Measurements from ENCODE around the gene IPO4.

The IPO4 gene

DNA sequence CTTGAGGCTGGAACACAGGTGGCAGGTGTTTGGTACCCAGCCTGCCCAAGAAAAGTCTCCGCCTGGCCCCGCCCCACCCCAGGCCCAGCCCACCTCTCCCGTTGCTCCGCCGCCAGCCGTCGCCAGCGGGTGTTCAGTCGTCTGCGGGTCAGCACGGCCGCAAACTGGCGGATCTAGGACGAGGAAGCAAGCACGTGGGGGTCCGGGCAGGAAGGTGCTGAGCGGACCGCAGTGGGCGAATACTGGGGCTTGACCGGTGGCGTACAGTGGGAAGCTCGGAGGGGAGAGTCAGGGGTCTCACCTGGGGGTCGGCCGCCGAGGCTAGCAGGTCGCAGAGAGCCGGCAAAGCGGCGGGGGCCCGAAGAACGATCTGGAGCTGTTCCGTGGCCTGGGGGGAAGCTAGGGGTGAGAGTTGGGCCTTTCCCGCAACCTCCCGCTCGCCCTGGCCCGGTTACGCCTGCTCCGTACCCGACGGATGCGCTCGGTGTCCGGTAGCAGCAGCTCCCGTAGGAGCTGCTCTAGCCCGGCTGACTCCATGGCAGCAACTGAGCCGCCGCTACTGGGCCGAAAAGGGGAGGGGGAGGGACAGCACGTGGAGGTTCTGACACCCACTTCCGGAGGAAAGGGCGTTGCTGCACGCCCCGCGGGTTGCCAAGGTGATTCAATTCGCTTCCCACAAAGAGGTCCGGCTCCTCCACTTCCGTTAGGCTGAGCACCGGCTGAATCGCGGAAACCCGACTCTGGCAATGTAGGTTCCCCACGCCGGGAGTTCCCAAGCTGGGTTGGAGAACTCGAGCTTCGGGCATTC, at the start of gene IPO4:
IPO4 (minus strand) TSS at position 566 of the 808 bp plus-strand sequence; CDS start at position 537, 29 bp downstream.
- in situ Hi-C loops (cut with HindIII; ENCODE audit: low pct_ligation_motif_present, low sequenced_read_pairs) = no loop called here
- Histone ChIP-seq H3K27ac (peak within 1 kb of the TSS; percentile 19), H3K36me3 (replicated peaks) (peaks cover 50% of the 10 kb centered on the region)

DNA sequence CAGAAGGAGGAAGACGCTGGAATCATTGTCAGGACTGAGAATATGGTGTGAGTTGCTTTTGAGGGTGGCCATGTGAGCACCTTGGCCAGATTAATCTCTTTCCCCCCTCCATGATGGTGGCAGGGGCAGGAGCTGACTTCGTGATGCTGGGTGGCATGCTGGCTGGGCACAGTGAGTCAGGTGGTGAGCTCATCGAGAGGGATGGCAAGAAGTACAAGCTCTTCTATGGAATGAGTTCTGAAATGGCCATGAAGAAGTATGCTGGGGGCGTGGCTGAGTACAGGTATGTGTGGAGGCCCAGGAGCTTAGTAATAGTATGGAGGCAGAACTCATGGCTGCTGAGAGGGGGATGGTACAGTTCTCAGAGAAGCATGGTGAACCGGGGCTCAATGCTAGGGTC, 49.5 kb upstream of the IPO4 start:
- no peak for TF ChIP-seq CTCF (IDR thresholded peaks at IDR 0.05; ENCODE audit: low read depth, low read length, missing control alignments)
- Histone ChIP-seq H3K4me3 (ENCODE audit: low read depth, low read length) (no peak overlapping the region), H3K27me3 (replicated peaks) (no peaks in the 10 kb centered on the region), H3K36me3 (replicated peaks) (peaks cover 54% of the 10 kb centered on the region), H3K27ac (no peak overlapping the region)
- DNase-seq = no peak
- in situ Hi-C loops (cut with HindIII; ENCODE audit: low pct_ligation_motif_present, low sequenced_read_pairs) = no loop called here

More for the DNA sequence above, at the start of gene IPO4:
- no peak for TF ChIP-seq CTCF (IDR thresholded peaks at IDR 0.05; ENCODE audit: low read depth, low read length, missing control alignments)
- peak; percentile 95 for DNase-seq
- peak within 1 kb of the TSS; percentile 86 for H3K4me3 ChIP-seq (ENCODE audit: low read depth, low read length)
- no peaks in the 10 kb centered on the region for H3K27me3 ChIP-seq (replicated peaks)

GRCh38 chr14:24237463-24237955, 48.9 kb upstream of the IPO4 start:
- DNase-seq = no peak
- Histone ChIP-seq H3K27ac (no peak overlapping the region), H3K27me3 (replicated peaks) (no peaks in the 10 kb centered on the region), H3K4me3 (ENCODE audit: low read depth, low read length) (no peak overlapping the region), H3K36me3 (replicated peaks) (peaks cover 54% of the 10 kb centered on the region)
- TF ChIP-seq CTCF (IDR thresholded peaks at IDR 0.05; ENCODE audit: low read depth, low read length, missing control alignments) = no peak
- in situ Hi-C loops (cut with HindIII; ENCODE audit: low pct_ligation_motif_present, low sequenced_read_pairs) = no loop called here

DNA sequence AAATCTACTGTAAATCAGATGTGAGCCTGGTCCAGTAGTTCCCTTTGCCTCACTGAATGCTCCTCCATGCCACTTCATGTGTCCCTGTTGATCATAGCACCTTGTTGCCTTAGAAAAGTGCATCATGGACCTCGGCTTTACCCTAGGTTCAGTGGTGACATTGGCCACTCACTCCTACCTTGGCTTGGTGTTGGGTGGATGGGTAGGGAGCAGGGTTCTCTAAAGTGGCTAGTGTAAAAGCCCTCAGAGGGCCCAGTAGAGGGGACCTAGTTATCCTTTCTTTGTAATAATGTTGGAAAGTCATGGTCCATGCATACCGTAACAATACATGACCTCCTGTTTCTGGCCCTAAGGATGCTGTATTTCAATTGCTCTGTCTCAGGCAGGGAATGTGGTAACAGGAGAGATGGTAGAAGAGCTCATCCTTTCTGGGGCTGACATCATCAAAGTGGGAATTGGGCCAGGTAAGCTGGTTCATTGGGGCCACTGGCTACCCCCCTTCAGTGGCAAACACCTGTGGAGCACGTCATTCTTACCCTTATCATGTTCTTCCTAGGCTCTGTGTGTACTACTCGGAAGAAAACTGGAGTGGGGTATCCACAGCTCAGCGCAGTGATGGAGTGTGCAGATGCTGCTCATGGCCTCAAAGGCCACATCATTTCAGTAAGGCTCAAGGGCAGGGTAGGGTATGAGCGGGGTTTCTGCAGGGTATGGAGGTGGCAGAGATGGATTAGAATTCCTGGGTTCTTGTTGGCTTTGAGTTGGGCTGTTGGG, 48.3 kb upstream of the IPO4 start:
- no peak for DNase-seq
- no peak for TF ChIP-seq CTCF (IDR thresholded peaks at IDR 0.05; ENCODE audit: low read depth, low read length, missing control alignments)
- Histone ChIP-seq H3K4me3 (ENCODE audit: low read depth, low read length) (no peak overlapping the region), H3K27ac (no peak overlapping the region), H3K36me3 (replicated peaks) (peaks cover 54% of the 10 kb centered on the region), H3K27me3 (replicated peaks) (no peaks in the 10 kb centered on the region)
- in situ Hi-C loops (cut with HindIII; ENCODE audit: low pct_ligation_motif_present, low sequenced_read_pairs) = no loop called here

GRCh38 chr14:24235804-24236688, 47.4 kb upstream of the IPO4 start:
- in situ Hi-C loops (cut with HindIII; ENCODE audit: low pct_ligation_motif_present, low sequenced_read_pairs) = no loop called here
- no peak for TF ChIP-seq CTCF (IDR thresholded peaks at IDR 0.05; ENCODE audit: low read depth, low read length, missing control alignments)
- Histone ChIP-seq H3K27me3 (replicated peaks) (no peaks in the 10 kb centered on the region), H3K27ac (no peak overlapping the region), H3K36me3 (replicated peaks) (peaks cover 52% of the 10 kb centered on the region), H3K4me3 (ENCODE audit: low read depth, low read length) (no peak overlapping the region)
- no peak for DNase-seq
